Gastroesophageal sphincter (tissue), 3 donors: ENCODE data around the gene XRRA1.

ENCODE experiments used
- EP300 ChIP-seq: sonication (generic); formaldehyde crosslinking; IDR thresholded peaks from one replicate; pipeline ENCODE4 v1.6.1; 2017; ENCODE audit warnings: antibody characterized with exemption, mild to moderate bottlenecking
- POLR2A ChIP-seq, 2 donors: fragments of 450-650 bp; IDR thresholded peaks; one replicate each; pipeline ENCODE4 v1.6.1; 2017; ENCODE audit warnings: antibody characterized with exemption in 2 of 2, mild to moderate bottlenecking in 2 of 2, moderate library complexity in 1 of 2
- POLR2AphosphoS5 ChIP-seq: sonication (generic); formaldehyde crosslinking; IDR thresholded peaks from one replicate; pipeline ENCODE4 v1.6.1; 2017; ENCODE audit warnings: antibody characterized with exemption
- TF ChIP-seq, protein P1 (sequence below), 4 experiments: fragments of 200-600 bp in 2 of 4; fragments of 450-650 bp in 2 of 4; sonication (generic) in 1 of 4; IDR thresholded peaks; one replicate each; pipeline ENCODE4 v1.5.1; 2017 to 2019; ENCODE audit warnings: antibody characterized with exemption in 4 of 4, mild to moderate bottlenecking in 2 of 4, moderate library complexity in 2 of 4

DNA sequence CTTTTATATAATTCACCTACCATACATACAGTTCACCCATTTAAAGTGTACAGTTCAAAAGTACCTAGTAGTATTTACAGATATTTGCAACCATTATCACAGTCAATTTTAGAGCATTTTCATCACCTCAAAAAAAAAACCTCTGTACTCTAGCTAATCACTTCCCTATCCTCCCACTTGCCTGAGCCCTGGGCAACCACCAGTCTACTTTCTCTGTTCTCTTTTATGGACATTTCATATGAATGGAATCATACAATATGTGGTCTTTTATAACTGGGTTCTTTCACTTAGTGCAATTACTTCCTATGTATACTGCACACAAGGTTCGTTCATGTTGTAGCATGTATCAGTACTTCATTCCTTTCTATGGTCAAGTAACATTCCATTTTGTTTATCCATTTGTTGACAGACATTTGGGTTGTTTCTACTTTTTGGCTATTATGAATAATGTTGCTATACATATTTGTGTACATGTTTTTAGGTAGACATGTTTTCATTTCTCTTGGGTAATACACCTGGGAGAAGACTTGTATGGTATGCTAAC lies 22.0 kb upstream of the XRRA1 start:
- TF ChIP-seq, protein P1, sequence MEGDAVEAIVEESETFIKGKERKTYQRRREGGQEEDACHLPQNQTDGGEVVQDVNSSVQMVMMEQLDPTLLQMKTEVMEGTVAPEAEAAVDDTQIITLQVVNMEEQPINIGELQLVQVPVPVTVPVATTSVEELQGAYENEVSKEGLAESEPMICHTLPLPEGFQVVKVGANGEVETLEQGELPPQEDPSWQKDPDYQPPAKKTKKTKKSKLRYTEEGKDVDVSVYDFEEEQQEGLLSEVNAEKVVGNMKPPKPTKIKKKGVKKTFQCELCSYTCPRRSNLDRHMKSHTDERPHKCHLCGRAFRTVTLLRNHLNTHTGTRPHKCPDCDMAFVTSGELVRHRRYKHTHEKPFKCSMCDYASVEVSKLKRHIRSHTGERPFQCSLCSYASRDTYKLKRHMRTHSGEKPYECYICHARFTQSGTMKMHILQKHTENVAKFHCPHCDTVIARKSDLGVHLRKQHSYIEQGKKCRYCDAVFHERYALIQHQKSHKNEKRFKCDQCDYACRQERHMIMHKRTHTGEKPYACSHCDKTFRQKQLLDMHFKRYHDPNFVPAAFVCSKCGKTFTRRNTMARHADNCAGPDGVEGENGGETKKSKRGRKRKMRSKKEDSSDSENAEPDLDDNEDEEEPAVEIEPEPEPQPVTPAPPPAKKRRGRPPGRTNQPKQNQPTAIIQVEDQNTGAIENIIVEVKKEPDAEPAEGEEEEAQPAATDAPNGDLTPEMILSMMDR (IDR thresholded peaks at IDR 0.05) = no peak
- TF ChIP-seq EP300 (no peak), POLR2AphosphoS5 (no peak), POLR2A (IDR thresholded peaks at IDR 0.05) (no peak)
